Activated CD4-positive, alpha-beta T cell treated with anti-CD3 and anti-CD28 coated beads, Interleukin-2, amount 50 U/mL, for 4 hours (primary cell): Measurements from ENCODE around the gene FZD4.
"Not testable (repeated sequence)": the region's sequence is repeated elsewhere in the genome, so short reads cannot be mapped to it uniquely, and the experiment has no call there.

ENCODE experiments used
- DNase-seq, 2 experiments: peaks; one replicate each; pipeline ENCODE4 v3.0.0-alpha.2; 2020

Gene FZD4

DNA sequence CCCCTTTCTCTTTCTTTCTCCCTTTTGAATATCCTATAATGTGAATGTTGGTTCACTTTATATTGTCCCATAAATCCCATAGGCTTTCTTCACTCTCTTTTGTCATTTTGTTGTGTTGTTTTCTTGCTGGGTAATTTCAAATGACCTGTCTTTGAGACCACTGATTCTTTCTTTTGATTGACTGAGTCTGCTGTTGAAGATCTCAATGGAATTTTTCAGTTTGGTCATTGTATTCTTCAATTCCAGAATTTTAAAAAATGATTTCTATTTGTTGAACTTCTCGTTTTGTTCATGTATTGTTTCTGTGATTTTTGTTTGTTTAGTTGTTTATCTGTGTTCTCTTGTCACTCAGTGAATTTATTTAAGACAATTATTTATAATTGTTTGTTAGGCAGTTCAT, 17.5 kb upstream of the FZD4 start:
- no peak for DNase-seq

DNA sequence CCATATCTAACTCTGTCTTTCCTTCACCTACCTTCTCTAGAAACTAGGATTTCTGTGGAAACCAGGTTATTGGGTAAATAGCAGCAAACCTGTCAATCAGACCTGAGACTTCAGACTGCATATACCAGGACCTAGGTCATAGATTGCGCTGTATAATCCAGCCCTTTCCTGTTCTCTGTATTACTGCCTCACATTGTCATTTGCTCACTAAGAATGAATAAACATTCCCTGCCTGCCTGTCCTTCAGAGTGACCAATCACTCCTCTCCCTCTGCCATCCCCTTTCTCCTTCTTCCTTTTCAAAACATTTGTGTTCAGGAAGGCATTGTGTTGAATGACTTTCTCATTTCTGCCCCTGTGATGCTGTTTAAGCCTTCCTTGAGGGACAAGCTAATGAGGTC, 14.1 kb upstream of the FZD4 start:
- DNase-seq: no peak

DNA sequence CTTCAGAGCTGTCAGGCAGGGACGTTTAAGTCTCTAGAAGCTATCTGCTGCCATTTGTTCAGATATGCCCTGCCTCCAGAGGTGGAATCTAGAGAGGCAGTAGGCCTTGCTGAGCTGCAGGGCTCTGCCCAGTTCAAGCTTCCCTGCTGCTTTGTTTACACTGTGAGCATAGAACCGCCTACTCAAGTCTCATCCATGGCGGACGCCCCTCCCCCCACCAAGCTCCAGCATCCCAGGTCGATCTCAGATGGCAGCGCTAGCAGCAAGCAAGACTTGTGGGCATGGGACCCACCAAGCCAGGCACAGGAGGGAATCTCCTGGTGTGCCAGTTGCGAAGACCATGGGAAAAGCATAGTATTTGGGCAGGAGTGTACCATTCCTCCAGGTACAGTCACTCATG, 12.4 kb upstream of the FZD4 start:
- not testable (repeated sequence) for DNase-seq

DNA sequence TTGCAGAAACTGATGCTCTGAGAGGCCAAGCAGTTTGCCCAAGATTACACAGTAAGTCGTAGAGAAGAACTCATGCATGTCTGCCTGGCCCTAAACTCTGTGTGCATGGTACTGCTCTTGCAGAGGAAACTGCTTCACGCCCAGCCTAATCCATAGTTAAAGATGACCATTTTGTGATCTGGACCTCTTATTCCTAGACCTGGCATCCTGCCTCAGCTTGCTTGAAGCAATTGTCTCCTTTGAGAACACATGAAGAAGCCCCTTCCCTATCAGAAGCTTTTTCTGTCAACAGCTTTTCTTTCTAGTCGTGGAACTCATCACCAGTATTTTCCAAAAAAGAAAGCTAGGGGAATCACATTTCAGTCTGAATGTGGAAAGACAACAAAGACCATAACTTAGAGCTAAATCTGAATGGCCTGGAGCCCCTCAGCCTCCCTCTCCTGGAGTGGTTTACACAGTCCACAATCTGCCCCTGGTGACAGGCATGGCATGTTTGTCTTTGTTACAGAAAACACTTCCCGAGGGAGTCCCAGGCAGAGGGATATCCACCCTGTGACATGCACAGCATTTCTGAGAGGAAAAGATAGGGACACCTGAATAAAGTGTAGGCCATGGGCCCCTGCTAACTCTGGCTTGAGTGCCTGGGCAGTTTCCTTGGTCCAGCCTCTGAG, 2.9 kb upstream of the FZD4 start:
- no peak for DNase-seq

DNA sequence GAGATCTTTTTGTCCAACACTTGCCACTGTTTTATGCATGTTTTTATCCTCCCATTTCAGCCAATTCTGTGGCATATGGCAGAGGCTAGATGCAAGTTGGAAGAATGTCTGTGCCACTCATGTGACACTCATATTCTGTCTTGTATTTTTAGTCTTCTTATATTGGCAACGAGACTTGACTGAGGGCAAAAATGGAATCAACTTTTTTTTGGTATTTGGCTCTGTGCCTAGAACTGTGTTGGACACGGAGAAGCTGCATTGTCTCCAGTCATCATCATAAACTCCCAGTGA, 1.7 kb upstream of the FZD4 start:
- DNase-seq: no peak

DNA sequence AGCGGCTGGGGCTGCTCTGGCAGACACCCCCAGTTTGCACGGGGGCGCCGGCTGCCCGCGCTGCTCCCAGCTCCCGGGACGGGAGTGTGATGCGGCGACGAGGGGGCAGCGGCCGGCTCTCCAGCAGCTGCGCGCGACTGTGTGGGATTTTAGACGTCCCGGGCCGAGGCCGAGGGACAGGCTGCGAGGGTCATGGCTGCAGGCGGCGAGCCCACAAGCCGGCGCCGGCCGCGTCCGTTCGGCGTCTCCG, 159 bp downstream of the FZD4 start:
- DNase-seq: no peak

DNA sequence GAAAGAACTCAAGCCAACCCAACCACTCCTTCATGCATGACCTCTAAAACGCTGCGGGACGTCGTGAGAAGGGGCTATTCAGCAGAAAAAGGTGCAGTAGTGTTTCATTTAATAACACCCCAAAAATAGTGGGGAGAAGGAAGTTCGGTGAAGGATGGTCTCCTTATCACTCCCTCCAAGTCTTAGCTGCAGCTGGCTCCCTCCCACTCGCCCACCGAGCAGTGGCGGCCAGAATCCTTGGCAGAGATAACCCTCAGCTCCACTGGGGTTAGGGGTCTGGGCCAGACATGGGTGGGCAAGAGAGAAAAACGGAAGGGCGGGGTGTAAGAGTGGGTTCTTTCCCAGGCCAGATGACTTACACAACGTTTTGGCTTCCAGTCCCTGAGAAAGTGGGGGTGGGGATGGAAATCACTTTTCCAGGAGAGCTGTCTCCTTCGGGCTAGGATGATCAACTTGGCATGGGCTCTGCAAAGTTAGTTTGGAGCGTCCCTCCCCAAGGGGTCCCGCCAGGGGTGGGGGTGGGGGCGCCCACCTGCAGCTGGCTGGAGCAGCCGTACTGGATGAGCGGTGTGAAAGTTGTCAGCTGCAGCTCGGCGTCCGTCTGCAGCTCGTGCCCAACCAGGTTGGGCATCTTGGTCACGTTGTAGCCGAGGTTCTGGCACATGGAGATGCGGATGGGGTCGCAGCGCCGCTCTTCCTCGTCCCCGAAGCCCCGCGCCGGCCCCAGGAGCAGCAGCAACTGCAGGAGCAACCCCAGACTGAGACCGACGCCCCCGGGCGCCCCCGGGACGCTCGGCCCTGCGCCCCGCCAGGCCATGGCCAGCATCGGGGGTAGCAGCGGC, 705 bp downstream of the FZD4 start:
- no peak for DNase-seq

DNA sequence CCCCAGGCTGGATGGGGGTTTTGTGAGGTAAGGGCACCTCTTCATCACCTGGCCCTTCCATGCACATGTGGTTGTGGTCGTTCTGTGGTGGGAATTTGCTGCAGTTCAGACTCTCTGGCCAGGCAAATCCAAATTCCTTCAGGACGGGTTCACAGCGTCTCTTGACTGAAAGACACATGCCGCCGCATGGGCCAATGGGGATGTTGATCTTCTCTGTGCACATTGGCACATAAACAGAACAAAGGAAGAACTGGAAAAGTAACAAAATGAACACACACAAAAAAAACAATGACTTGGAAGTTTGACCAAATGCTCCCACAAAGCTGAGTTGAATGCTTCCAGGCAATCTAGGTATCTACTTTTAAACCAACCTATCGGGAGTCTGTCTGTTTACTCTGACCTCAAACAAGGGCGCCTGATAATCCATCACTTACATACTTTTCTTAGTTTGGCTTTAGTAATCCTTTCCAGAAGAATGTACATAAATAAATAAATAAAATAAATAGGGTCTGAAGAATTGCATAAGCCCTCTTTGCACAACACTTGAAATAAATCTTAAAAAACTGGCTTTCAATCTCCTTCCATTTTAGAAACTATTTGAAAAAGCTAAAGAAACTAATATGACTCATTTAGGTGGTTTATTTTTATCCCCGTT, 2.8 kb downstream of the FZD4 start:
- no peak for DNase-seq

DNA sequence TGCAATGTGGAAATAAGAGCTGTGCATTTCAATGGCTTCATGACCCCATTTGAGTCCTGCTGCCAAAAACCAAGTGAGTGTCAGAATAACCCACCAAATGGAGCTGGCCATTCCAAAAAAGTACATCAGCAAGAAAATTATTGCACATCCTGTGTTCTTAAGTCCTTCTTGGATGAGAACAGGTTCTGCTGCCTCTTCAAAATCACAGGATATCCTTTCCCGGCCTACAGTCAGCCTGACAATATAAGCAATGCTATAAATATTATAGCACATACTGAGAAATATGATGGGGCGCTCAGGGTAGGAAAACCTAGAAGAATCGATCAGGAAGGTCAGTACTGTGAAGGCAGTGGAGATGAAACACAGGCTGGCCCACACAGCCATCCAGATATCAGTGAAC, 3.5 kb downstream of the FZD4 start:
- DNase-seq: no peak

DNA sequence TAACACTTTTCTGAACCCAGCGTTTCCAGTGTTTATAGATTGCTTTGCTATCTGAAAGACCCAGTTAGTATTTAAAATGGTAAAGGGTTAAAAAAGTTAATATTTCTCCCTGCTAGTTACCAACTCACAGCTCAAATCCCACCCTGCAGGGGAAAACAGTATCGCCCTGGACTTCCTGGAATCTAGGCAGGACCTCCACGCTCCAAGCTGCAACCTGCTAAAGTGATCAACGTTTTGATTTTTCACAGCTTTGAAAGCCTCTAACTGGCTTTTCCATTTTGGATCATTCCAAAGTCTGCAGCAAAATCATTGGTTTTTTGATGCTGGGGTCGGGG, 4.6 kb downstream of the FZD4 start:
- no peak for DNase-seq

DNA sequence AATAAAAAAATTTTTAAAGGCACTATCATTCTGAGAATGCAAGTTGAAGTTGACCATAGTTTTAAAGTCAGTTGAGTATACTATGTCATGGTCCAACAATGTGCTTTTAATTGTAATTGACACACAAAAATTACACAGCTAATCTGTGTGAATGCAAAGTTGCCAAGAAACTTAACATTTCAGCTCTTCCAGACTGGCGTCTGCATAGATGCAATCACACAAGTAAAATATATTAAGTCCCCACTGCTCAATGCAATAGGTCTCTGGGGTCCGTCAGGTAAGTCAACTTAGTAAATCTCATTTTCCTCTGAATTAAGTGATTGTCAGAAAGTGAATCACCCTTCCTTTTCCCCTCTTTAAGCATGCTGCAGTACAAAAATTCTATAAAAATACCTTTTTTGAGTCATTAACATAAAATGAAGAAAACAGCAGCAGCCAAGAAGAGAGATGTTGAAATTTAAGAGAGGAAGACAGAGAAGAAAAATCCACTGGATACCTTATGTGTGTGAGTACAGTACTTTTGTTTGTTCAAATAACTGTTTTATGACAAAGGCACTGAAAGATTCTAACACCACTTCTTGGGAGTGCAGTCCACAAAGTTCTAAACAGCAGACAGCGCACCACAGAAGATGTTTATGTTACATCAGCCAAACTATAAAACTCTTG, 5.1 kb downstream of the FZD4 start:
- no peak for DNase-seq

DNA sequence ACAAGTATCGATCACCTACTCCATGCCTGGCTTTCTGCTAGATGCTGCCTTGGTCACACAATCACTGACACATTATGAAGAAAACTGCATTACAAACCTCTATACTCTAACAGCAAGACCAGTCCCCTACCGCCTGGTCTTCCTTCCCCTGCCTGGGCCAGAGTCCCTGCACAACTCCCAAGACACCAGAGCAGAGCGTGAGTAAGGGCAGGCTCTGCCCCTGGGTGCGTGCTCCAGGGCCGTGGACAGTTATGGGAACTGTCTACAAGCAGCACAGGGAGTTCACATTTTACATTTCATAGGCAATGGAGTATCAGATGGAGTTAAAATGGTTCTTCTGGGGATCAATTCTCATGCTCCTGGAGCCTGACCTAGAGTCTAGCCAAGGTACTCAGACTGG, 6.5 kb downstream of the FZD4 start:
- DNase-seq: no peak

DNA sequence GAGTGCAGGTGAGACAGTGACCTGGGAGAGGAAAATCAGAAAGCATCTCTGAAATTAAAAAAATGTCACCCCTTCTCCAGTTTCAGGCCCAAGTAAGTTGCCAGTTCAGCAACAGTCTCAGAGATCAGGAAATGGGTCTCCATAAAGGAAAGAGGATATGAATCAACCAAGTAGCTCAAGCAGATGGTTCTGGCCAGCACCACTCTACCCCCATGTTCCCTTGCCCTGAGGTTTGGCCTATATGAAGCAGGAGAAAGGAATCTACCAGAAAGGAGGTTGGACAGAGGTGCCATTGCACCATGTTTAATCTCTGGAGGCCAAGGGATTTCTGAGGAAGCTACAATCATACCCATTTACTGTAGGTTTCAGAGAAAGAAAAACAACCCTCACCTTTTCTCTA, 7.7 kb downstream of the FZD4 start:
- DNase-seq: no peak

DNA sequence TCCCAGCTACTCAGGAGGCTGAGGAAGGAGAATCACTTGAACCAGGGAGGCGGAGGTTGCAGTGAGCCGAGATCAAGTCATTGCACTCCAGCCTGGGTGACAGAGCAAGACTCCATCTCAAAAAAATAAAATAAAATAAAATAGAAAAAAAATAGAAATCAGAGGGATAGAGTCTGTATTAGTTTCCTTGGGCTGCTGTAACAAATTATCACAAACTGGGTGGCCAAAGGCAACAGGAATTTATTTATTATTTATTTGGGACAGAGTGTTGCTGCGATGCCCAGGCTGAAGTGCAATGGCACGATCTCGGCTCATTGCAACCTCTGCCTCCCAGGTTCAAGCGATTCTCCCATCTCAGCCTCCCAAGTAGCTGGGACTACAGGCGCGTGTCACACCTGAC, 11.7 kb downstream of the FZD4 start:
- DNase-seq: not testable (repeated sequence)

DNA sequence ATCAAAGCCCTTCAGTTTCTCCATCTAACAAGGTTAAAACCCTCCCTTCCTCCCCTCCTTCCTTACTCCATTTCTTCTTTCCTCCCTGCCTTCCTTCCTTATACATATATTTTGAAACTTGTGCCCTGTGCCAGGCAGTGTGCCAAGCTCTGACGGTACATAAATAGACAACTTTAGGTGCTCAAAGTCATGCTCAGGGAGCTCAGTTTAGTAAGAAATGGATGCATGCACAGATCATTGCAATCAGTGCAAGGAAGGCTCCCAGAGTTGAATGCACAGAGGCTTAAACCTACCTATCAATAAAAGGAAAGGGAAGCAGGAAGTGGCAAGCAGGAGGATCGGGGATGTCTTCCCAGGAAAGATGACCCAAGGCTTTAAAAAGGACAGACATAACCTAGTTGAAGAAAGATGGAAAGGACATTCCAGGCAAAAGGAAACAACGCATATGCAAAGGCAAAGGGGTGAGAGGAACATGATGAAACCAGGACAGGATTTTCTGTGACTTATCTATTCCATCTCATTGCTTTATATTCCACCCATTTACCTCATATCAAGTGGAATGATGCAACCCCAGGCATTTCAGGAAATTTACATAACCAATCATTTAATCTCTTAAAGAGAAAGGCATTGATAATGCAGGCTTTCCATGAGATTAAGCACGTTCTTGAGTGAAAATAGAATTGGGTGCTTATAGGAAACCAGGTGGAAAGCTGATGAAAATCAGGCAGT, 13.2 kb downstream of the FZD4 start:
- DNase-seq: no peak

DNA sequence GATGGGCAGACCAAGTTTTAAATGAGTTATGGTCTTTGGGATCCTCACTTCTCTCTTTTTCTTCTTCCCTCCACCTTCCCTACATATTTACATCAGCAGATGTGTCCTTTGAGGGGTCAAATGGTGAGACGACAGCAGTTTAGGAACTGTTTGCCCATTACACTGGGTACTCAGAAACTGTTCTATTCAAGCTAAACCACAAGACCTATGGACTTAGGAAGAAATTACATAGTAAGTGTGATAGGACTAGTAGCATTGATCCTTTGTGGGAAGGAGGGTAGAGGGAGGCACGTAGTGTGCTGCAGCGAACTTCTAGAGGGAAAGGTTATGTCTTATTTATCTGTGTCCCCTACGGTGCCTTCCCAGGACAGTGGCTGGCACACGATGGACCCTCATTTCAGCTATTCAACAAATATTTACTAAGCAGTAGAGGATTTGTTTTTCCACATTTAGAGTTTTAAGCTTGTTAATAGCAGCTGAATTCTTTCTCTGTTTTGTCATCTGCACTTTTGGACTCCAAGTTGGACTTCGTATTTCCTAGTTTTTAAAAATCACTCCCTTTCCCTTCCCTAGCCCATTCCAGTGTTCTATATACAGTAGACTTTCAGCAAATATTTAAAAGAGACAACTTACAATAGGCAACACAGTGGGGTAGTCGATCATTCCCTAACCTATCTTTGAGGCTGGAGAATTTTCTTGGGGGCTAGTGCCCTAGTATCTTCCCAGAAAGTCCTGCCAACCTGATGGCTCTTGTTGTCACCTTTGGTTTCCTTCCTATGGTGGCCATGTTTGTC, 13.9 kb downstream of the FZD4 start:
- DNase-seq: no peak

DNA sequence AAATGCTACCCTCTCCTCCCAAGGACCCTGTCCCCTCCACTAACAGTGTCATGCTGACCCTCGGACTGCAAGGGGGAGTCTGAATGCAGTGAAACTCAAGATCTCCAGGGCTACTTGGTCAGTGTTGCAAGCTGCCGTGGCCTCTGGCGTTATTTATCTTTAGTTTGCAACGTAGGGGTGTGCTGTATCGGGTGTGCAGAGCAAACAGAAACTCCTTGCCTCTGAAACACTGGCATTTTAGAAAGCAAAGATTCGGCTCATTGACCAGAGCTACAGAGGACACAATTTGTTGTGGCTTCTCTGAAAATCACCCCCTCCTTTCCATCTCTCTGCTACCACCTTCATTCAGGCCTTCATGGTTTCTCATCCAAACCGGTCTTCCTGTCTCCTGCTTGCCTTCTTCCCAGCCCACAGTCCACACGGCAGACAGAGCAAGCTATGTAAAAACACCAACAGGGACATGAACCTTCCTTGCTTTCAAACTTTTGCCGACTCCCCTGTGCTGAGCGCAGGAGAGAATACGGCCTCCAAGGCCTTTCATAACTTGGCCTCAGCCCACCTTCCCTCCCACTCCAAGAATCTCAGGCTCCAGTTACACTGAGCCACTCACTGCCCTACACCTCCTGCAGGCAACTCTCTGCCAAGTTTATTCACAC, 14.9 kb downstream of the FZD4 start:
- no peak for DNase-seq

DNA sequence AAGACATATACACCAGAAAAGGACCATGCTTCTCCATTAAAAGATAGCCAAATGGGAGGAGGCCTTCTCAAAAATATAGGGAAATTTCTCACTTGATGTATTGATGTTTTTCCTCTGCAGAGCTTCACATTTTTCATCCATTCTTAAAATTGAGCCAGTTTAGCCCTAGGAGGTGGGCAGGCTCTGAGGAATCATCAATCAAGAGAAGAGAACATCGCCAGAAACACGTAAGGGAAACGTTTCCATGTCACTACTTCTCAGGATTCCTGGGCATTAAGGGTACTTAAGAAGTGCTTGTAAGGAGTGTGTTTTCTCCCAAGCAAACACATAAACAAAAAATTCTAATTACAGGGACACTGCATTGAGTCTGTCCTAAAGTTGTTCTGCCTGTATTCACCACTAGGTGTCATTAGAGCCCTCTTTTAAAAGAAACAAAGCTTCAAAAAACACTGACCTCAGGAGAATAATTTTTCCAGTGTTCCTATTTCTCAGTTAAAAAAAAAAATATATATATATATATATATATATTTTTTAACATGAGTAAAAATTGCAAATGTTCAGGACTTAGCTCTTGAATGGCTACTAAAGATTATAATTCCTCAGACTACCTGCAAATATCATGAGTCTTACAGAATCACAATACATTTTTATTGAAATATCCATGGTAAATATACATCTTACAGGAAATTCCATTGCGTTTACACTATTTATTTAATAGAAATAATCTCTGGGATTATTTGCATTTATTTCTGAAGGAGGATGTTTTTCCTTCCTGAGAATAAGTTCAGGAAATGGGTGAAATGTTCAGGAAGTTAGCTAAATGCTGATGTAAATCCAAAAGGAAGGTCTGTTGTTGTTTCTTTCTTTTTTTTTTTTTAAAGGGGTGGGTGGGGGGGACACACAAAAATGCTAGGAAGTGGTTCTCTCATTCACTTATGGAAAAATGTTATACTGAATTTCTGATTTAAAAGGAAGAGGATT, 16.0 kb downstream of the FZD4 start:
- DNase-seq: no peak

DNA sequence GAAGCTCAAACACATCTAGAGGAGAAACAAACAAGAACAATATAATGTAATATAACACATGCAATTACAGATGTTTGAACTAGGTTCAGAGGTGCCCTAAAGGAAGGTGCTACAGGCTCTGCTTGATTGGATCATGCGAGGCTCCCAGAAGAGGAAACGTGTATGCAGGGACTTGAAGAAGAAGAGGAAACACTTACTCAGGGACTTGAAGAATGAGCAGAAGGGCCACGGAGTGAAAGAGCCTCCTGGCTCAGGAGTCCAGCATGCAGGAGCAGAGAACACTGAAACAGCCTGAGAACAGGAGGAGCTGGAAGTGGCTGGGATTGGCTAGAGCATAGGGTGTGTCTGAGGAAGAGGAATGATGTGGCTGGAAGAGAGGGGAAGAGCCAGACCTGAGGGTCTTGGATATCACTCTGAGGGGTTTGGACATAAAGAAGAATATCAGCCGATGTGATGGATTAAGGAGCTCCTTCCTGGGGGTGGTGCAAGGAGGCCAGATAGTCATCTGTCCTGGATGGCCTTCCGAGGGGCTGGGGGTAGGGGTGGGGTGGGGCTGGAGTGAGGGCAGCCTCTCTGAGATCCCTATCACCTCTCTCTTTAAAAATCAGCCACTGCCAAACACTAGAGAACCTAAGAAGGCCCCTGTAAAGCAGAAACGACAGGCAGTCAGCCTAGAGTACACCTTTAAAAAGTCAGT, 16.8 kb downstream of the FZD4 start:
- no peak for DNase-seq

DNA sequence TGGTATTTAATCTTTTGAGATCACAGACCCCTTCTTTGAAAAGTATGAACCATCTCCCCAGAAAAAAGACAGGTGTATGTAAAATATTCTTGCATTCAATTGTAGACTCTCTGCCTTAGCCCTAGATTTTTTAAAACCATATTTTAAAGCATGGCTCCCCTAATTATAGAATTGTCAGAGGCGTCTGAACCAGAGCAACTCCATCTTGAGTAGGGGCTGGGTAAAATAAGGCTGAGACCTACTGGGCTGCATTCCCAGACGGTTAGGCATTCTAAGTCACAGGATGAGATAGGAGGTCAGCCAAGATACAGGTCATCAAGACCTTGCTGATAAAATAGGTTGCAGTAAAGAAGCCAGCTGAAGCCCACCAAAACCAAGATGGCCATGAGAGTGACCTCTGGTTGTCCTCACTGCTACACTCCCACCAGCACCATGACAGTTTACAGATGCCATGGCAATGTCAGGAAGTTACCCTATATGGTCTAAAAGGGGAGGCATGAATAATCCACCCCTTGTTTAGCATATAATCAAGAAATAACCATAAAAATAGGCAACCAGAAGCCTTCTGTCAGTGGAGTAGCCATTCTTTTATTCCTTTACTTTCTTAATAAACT, 17.9 kb downstream of the FZD4 start:
- not testable (repeated sequence) for DNase-seq
